GM12872 (cell line): ENCODE results near the gene NMNAT3.

Experiments used
- CTCF ChIP-seq: IDR thresholded peaks from 3 replicates; pipeline ENCODE4 v1.5.1; 2011; ENCODE audit warnings: low read depth, mild to moderate bottlenecking, low read length, moderate library complexity; ENCODE audit not compliant: insufficient read depth

Gene NMNAT3

GRCh38 chr3:139561959-139562676 is 115.7 kb downstream of the NMNAT3 start:
- peak; percentile 69 for TF ChIP-seq CTCF

- TF ChIP-seq CTCF, result no peak
Measured at GRCh38 chr3:139561255-139561817, 116.4 kb downstream of the NMNAT3 start.

- TF ChIP-seq CTCF, result no peak
Measured at GRCh38 chr3:139560411-139560810, 117.4 kb downstream of the NMNAT3 start.

- no peak for TF ChIP-seq CTCF
Measured at GRCh38 chr3:139559541-139559940, 118.2 kb downstream of the NMNAT3 start.

GRCh38 chr3:139558351-139559266 is 119.2 kb downstream of the NMNAT3 start:
- no peak for TF ChIP-seq CTCF

GRCh38 chr3:139557041-139557440 is 120.7 kb downstream of the NMNAT3 start:
- TF ChIP-seq CTCF, result no peak

GRCh38 chr3:139555249-139555648 is 122.5 kb downstream of the NMNAT3 start:
- no peak for TF ChIP-seq CTCF
